ENCODE data around the gene TMEM132A. TPM values are rescaled to one million over a fixed set of nuclear protein-coding genes. Genes with fewer than 3 reads are reported as not detected.

Gene TMEM132A
- total RNA-seq, 1 donor from 2014 or later = 164 TPM

- Mint-ChIP-seq H3K27ac (ENCODE audit: unreplicated experiment) (no peak overlapping the region), H3K27me3 (ENCODE audit: unreplicated experiment) (peaks cover 6% of the 10 kb centered on the region), H3K36me3 (ENCODE audit: low read depth, unreplicated experiment) (no peaks in the 10 kb centered on the region), H3K4me3 (ENCODE audit: unreplicated experiment) (no peak overlapping the region), H3K4me1 (ENCODE audit: unreplicated experiment) (peaks cover 3% of the 10 kb centered on the region), H3K9me3 (ENCODE audit: unreplicated experiment) (no peaks in the 10 kb centered on the region)
- no peak for DNase-seq (ENCODE audit: low spot score)
- no peak for TF ChIP-seq CTCF (IDR thresholded peaks at IDR 0.05; ENCODE audit: unreplicated experiment)
These were observed 22.5 kb downstream of the TMEM132A start for GRCh38 chr11:60946601-60947264.

- DNase-seq (ENCODE audit: low spot score) = no peak
- H3K36me3 Mint-ChIP-seq (ENCODE audit: low read depth, unreplicated experiment) = no peaks in the 10 kb centered on the region
- H3K27ac Mint-ChIP-seq (ENCODE audit: unreplicated experiment) = no peak overlapping the region
- no peaks in the 10 kb centered on the region for H3K9me3 Mint-ChIP-seq (ENCODE audit: unreplicated experiment)
- TF ChIP-seq CTCF (IDR thresholded peaks at IDR 0.05; ENCODE audit: unreplicated experiment) = no peak
- peaks cover 12% of the 10 kb centered on the region for H3K27me3 Mint-ChIP-seq (ENCODE audit: unreplicated experiment)
- peaks cover under 1% of the 10 kb centered on the region for H3K4me1 Mint-ChIP-seq (ENCODE audit: unreplicated experiment)
- no peak overlapping the region for H3K4me3 Mint-ChIP-seq (ENCODE audit: unreplicated experiment)
These were observed 23.4 kb downstream of the TMEM132A start for GRCh38 chr11:60947700-60948099.

- H3K36me3 Mint-ChIP-seq (ENCODE audit: low read depth, unreplicated experiment) = no peaks in the 10 kb centered on the region
- peaks cover 15% of the 10 kb centered on the region for H3K27me3 Mint-ChIP-seq (ENCODE audit: unreplicated experiment)
- no peak for DNase-seq (ENCODE audit: low spot score)
- no peaks in the 10 kb centered on the region for H3K9me3 Mint-ChIP-seq (ENCODE audit: unreplicated experiment)
- no peak overlapping the region for H3K4me3 Mint-ChIP-seq (ENCODE audit: unreplicated experiment)
- TF ChIP-seq CTCF (IDR thresholded peaks at IDR 0.05; ENCODE audit: unreplicated experiment) = no peak
- H3K27ac Mint-ChIP-seq (ENCODE audit: unreplicated experiment) = no peak overlapping the region
- H3K4me1 Mint-ChIP-seq (ENCODE audit: unreplicated experiment) = peaks cover 3% of the 10 kb centered on the region
These were observed 24.0 kb downstream of the TMEM132A start for GRCh38 chr11:60948250-60948649.

- peaks cover 3% of the 10 kb centered on the region for H3K4me1 Mint-ChIP-seq (ENCODE audit: unreplicated experiment)
- no peak overlapping the region for H3K27ac Mint-ChIP-seq (ENCODE audit: unreplicated experiment)
- no peak overlapping the region for H3K4me3 Mint-ChIP-seq (ENCODE audit: unreplicated experiment)
- peaks cover 13% of the 10 kb centered on the region for H3K27me3 Mint-ChIP-seq (ENCODE audit: unreplicated experiment)
- no peaks in the 10 kb centered on the region for H3K9me3 Mint-ChIP-seq (ENCODE audit: unreplicated experiment)
- no peaks in the 10 kb centered on the region for H3K36me3 Mint-ChIP-seq (ENCODE audit: low read depth, unreplicated experiment)
- no peak for TF ChIP-seq CTCF (IDR thresholded peaks at IDR 0.05; ENCODE audit: unreplicated experiment)
- no peak for DNase-seq (ENCODE audit: low spot score)
These were observed 25.8 kb downstream of the TMEM132A start for GRCh38 chr11:60950024-60950423.

GRCh38 chr11:60950933-60951605 is 26.8 kb downstream of the TMEM132A start:
- Mint-ChIP-seq H3K4me1 (ENCODE audit: unreplicated experiment) (peaks cover 3% of the 10 kb centered on the region), H3K36me3 (ENCODE audit: low read depth, unreplicated experiment) (no peaks in the 10 kb centered on the region), H3K4me3 (ENCODE audit: unreplicated experiment) (no peak overlapping the region), H3K27me3 (ENCODE audit: unreplicated experiment) (peaks cover 13% of the 10 kb centered on the region), H3K9me3 (ENCODE audit: unreplicated experiment) (no peaks in the 10 kb centered on the region), H3K27ac (ENCODE audit: unreplicated experiment) (no peak overlapping the region)
- no peak for TF ChIP-seq CTCF (IDR thresholded peaks at IDR 0.05; ENCODE audit: unreplicated experiment)
- DNase-seq (ENCODE audit: low spot score) = peak; percentile 27

All from endothelial cell (in vitro differentiated cells).